Measurements from ENCODE around the gene CLIC5.

Gene CLIC5

GRCh38 chr6:45902984-45903383, 112.7 kb downstream of the CLIC5 start:
- H3K27me3 Mint-ChIP-seq: no peaks in the 10 kb centered on the region

GRCh38 chr6:45901767-45902650, 113.7 kb downstream of the CLIC5 start:
- H3K9me3 Mint-ChIP-seq: no peaks in the 10 kb centered on the region
- no peaks in the 10 kb centered on the region for H3K27me3 Mint-ChIP-seq
- H3K27ac Mint-ChIP-seq: no peak overlapping the region
- no peak overlapping the region for H3K4me3 Mint-ChIP-seq
- H3K36me3 Mint-ChIP-seq: peaks cover 2% of the 10 kb centered on the region
- H3K4me1 Mint-ChIP-seq: no peaks in the 10 kb centered on the region
- DNase-seq (ENCODE audit: low spot score in 2 of 2) (no peak), ATAC-seq (ENCODE audit: low read depth) (no peak)

More at GRCh38 chr6:45902984-45903383, 112.7 kb downstream of the CLIC5 start:
- ATAC-seq (ENCODE audit: low read depth) (no peak), DNase-seq (ENCODE audit: low spot score in 2 of 2) (no peak)
- H3K9me3 Mint-ChIP-seq: no peaks in the 10 kb centered on the region
- H3K27ac Mint-ChIP-seq: no peak overlapping the region
- no peaks in the 10 kb centered on the region for H3K4me1 Mint-ChIP-seq
- H3K36me3 Mint-ChIP-seq: peaks cover 2% of the 10 kb centered on the region
- no peak overlapping the region for H3K4me3 Mint-ChIP-seq

GRCh38 chr6:45900808-45901752, 114.6 kb downstream of the CLIC5 start:
- DNase-seq (ENCODE audit: low spot score in 2 of 2) (no peak), ATAC-seq (ENCODE audit: low read depth) (no peak)
- no peaks in the 10 kb centered on the region for H3K27me3 Mint-ChIP-seq
- H3K4me3 Mint-ChIP-seq: no peak overlapping the region
- H3K4me1 Mint-ChIP-seq: no peaks in the 10 kb centered on the region
- H3K27ac Mint-ChIP-seq: no peak overlapping the region
- H3K9me3 Mint-ChIP-seq: no peaks in the 10 kb centered on the region
- H3K36me3 Mint-ChIP-seq: peaks cover 2% of the 10 kb centered on the region

GRCh38 chr6:45899683-45899946, 116.0 kb downstream of the CLIC5 start:
- H3K27me3 Mint-ChIP-seq: no peaks in the 10 kb centered on the region
- DNase-seq (ENCODE audit: low spot score in 2 of 2) (no peak), ATAC-seq (ENCODE audit: low read depth) (no peak)
- H3K36me3 Mint-ChIP-seq: peaks cover 2% of the 10 kb centered on the region
- H3K4me3 Mint-ChIP-seq: no peak overlapping the region
- no peaks in the 10 kb centered on the region for H3K9me3 Mint-ChIP-seq
- H3K27ac Mint-ChIP-seq: no peak overlapping the region
- H3K4me1 Mint-ChIP-seq: no peaks in the 10 kb centered on the region

DNA sequence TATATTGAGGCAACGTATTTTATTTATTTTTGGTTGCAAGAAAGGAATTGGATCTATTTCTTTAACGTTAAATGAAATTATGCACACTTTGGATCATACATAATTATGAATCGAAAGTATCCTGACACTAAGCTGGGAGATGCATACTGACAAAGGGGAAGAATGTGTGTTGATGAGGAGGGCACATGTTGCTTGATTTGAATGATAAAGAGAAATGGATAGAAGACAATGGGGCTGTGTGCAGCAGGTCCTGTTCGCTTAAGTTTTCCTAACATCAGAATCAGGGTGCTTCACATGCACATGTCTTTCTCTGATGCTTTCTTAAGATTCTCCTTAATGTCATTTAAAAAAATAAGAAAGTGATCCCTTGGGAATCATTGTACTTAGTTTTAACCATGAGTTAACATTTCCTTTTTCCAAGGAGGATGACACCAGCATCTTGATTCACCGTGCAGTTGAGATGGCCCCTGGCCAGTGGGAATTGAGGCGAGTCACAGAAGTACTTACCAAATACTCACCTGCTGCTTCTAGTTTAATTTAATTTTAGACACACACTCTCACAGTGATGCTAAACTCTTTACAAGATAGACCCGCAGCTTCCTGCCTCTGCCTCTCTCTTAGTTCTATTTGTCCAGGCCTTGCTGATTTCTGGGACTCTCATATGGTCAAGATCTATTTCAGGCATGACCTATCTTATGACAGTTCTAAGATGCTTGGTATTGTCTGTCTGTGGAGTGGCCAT, 116.5 kb downstream of the CLIC5 start:
- H3K4me3 Mint-ChIP-seq: no peak overlapping the region
- H3K27ac Mint-ChIP-seq: no peak overlapping the region
- no peaks in the 10 kb centered on the region for H3K4me1 Mint-ChIP-seq
- DNase-seq (ENCODE audit: low spot score in 2 of 2): no peak
- no peaks in the 10 kb centered on the region for H3K27me3 Mint-ChIP-seq
- no peaks in the 10 kb centered on the region for H3K9me3 Mint-ChIP-seq
- no peak for ATAC-seq (ENCODE audit: low read depth)
- H3K36me3 Mint-ChIP-seq: peaks cover 2% of the 10 kb centered on the region

DNA sequence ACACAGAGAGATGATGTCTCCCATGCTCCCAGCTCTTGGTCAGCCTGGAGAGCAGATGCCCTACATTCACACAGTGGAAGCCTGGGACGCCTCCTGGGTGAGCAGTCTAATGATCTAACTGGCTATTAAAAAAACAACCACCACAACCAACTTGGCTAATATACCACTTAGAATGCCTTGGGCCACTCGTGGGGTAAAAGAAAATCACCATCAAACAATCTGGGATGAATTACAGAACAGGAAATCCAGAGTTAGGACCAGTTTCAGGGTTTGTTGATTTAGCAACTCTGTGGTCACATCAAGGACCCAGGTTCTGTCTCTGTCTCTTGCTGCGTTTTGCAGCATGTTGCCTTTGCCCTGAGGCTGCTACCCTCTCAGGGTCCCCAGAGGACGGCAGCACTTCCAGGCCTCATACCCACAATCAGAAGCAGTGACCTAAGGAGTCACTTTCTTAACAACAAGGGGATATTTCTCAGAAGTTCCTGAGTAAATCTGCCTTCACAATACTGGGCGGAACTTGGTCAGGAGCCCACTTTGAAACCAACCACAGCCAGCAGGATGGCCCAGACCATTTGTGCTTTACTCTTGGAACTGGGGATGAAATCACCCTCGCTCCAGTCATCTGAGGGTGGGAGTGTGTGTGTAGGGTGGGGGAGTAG, 118.7 kb downstream of the CLIC5 start:
- Mint-ChIP-seq H3K27me3 (no peaks in the 10 kb centered on the region), H3K4me1 (no peaks in the 10 kb centered on the region), H3K9me3 (no peaks in the 10 kb centered on the region), H3K36me3 (no peaks in the 10 kb centered on the region), H3K27ac (no peak overlapping the region), H3K4me3 (no peak overlapping the region)
- no peak for DNase-seq (ENCODE audit: low spot score in 2 of 2)
- no peak for ATAC-seq (ENCODE audit: low read depth)

GRCh38 chr6:45895569-45895968, 120.1 kb downstream of the CLIC5 start:
- no peaks in the 10 kb centered on the region for H3K9me3 Mint-ChIP-seq
- ATAC-seq (ENCODE audit: low read depth): no peak
- no peaks in the 10 kb centered on the region for H3K4me1 Mint-ChIP-seq
- no peaks in the 10 kb centered on the region for H3K36me3 Mint-ChIP-seq
- no peaks in the 10 kb centered on the region for H3K27me3 Mint-ChIP-seq
- H3K4me3 Mint-ChIP-seq: no peak overlapping the region
- DNase-seq (ENCODE audit: low spot score in 2 of 2): no peak
- H3K27ac Mint-ChIP-seq: no peak overlapping the region

DNA sequence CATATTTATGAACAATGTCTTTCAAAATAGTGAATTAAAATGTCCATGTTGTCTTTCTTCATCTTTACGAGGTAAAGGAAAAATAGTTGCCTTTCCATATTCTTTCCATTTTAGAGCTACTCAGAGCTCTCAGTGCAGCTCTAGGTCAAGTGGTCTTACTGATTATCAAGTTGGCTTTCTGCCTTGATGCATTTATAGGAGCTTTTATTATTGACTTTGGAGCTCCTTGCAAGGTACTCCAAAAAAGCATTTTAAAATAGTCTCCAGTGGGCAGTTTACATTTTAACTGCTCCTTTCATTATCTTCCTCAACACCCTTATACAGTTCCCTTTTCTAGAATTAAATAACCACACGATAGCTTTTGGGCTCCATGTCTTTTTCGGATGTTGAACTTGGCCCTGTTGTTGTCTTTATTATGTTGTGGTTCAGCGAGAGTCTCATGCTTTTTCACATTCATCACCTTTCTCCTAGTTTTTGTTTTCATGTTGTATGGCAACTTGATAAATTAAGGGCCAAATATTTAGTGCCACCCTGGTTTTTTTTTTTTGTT, 122.9 kb downstream of the CLIC5 start:
- H3K9me3 Mint-ChIP-seq: no peaks in the 10 kb centered on the region
- ATAC-seq (ENCODE audit: low read depth) (no peak), DNase-seq (ENCODE audit: low spot score in 2 of 2) (no peak)
- H3K27me3 Mint-ChIP-seq: peaks cover 1% of the 10 kb centered on the region
- no peak overlapping the region for H3K4me3 Mint-ChIP-seq
- no peak overlapping the region for H3K27ac Mint-ChIP-seq
- H3K4me1 Mint-ChIP-seq: no peaks in the 10 kb centered on the region
- H3K36me3 Mint-ChIP-seq: no peaks in the 10 kb centered on the region

GRCh38 chr6:45892196-45892595, 123.5 kb downstream of the CLIC5 start:
- H3K27ac Mint-ChIP-seq: no peak overlapping the region
- no peaks in the 10 kb centered on the region for H3K9me3 Mint-ChIP-seq
- H3K4me1 Mint-ChIP-seq: no peaks in the 10 kb centered on the region
- peaks cover 4% of the 10 kb centered on the region for H3K27me3 Mint-ChIP-seq
- H3K36me3 Mint-ChIP-seq: no peaks in the 10 kb centered on the region
- DNase-seq (ENCODE audit: low spot score in 2 of 2): no peak
- ATAC-seq (ENCODE audit: low read depth): no peak
- no peak overlapping the region for H3K4me3 Mint-ChIP-seq

DNA sequence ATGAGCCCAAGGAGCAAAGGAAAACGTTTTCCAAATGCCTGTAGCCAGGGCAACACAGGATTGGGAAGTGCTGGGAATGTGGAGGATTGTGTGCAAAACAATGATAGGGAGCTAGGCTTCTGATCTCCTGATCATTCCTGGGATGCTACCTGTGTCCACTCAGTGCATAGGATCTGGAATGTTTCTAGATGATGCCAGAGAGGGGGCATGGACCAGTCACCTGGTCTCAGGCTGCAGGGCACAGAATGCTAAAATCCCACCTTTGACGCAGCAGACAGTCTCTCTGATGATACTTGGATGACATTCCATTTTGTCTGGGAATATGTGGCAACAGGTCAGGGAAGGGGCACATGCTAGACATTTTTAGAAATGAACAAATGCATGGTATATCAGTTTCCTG, 128.9 kb downstream of the CLIC5 start:
- DNase-seq (ENCODE audit: low spot score in 2 of 2) (no peak), ATAC-seq (ENCODE audit: low read depth) (no peak)
- H3K4me1 Mint-ChIP-seq: no peaks in the 10 kb centered on the region

DNA sequence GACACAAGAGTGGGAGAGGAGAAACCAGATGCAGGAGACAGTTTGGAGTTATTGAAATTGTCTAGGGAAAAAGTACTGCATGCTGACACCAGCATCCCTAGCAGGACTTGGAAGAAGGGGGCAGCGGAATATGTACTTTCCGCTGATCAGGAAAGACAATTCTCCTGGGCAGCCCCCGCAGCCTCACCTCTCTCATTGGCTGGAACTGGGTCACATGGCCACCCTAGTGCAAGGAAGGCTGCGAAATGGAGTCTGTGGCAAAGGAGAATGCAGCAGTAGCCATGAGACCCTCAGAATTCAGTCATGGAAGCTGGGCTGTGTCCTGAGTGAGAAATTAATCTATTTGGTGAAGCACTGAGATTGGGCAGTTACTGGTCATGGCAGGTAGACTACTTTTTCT, 131.3 kb downstream of the CLIC5 start:
- DNase-seq (ENCODE audit: low spot score in 2 of 2) (no peak), ATAC-seq (ENCODE audit: low read depth) (no peak)
- Mint-ChIP-seq H3K36me3 (no peaks in the 10 kb centered on the region), H3K4me3 (no peak overlapping the region), H3K27ac (no peak overlapping the region), H3K27me3 (peaks cover 5% of the 10 kb centered on the region), H3K9me3 (no peaks in the 10 kb centered on the region), H3K4me1 (no peaks in the 10 kb centered on the region)

More for the DNA sequence above, 128.9 kb downstream of the CLIC5 start:
- no peak overlapping the region for H3K4me3 Mint-ChIP-seq
- H3K27me3 Mint-ChIP-seq: peaks cover 4% of the 10 kb centered on the region
- no peaks in the 10 kb centered on the region for H3K9me3 Mint-ChIP-seq
- H3K27ac Mint-ChIP-seq: no peak overlapping the region
- no peaks in the 10 kb centered on the region for H3K36me3 Mint-ChIP-seq

DNA sequence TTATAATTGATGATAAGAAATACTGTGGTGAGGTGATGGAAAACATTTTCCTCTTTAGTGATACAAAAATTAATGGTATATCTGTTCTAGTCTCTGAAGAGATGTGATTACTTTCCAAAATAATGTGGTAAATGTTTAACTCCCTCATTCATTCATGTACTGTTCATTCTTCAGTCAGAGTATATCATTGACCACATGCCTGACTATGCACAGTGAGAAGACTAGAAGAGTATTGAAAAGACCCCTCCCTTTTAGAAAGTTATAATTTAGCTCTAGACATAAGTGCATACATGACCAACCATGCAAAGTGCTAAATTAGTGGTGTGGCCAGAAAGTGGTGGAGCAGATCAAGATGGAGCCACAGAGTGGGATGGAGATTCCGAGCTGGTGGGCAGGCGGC, 133.0 kb downstream of the CLIC5 start:
- no peak overlapping the region for H3K27ac Mint-ChIP-seq
- ATAC-seq (ENCODE audit: low read depth) (no peak), DNase-seq (ENCODE audit: low spot score in 2 of 2) (no peak)

DNA sequence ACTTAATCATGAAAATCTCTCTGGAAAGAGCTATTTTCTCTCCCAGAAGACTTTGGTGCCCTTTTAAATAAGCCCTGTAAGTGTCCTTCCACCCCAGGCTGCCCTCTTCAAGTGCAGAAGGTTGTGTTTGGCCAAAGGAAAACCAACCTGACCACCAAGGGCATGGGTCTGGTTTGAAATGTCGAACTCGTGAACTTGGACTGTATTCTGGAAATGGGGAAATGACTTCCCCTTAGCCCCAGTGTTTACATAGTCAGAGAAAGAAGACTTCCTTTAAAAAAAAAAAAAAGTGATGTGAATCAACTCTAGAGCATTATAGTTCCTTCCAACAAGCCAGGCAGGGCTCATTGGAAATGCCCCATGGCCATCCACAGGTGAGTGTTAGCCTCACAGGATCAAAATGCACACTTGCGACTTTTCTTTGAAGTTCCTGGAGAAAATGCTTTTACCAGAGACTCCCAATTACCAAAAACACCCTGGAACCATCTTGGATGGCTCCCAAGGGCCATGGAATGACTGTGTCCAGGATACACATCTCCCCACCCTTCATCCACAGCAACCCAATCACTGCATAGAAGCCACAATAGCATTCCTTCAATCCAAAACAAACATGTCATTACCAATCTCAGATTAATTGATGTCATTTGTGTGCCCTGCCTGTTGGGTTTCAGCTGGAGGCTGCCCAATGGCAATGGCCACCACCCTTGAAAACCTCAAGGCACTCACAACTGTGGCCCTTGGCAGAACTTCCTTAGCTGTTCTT, 133.8 kb downstream of the CLIC5 start:
- Mint-ChIP-seq H3K36me3 (no peaks in the 10 kb centered on the region), H3K27me3 (peaks cover 1% of the 10 kb centered on the region), H3K4me3 (no peak overlapping the region), H3K4me1 (no peaks in the 10 kb centered on the region), H3K27ac (no peak overlapping the region), H3K9me3 (no peaks in the 10 kb centered on the region)
- ATAC-seq (ENCODE audit: low read depth) (no peak), DNase-seq (ENCODE audit: low spot score in 2 of 2) (no peak)

More for the DNA sequence above, 133.0 kb downstream of the CLIC5 start:
- H3K4me3 Mint-ChIP-seq: no peak overlapping the region
- peaks cover 2% of the 10 kb centered on the region for H3K27me3 Mint-ChIP-seq
- H3K9me3 Mint-ChIP-seq: no peaks in the 10 kb centered on the region
- no peaks in the 10 kb centered on the region for H3K4me1 Mint-ChIP-seq
- H3K36me3 Mint-ChIP-seq: no peaks in the 10 kb centered on the region
